Hepatocyte (in vitro differentiated cells): ENCODE data around the gene PDE8B. TPM values are rescaled to one million over a fixed set of nuclear protein-coding genes. Genes with fewer than 3 reads are reported as not detected.

Experiments used
- DNase-seq: peaks from one replicate; pipeline ENCODE4 v3.0.0-alpha.2; 2016; ENCODE audit warnings: low spot score
- H2AFZ ChIP-seq: fragments of 200-600 bp; sonication (generic); 2 replicates; pipeline ENCODE4 v1.6.0; 2016; ENCODE audit warnings: antibody characterized with exemption, mild to moderate bottlenecking
- H3K27ac ChIP-seq: fragments of 200-600 bp; sonication (generic); 2 replicates; pipeline ENCODE4 v1.5.1; 2016; ENCODE audit warnings: mild to moderate bottlenecking
- H3K27me3 ChIP-seq: fragments of 200-600 bp; sonication (generic); 2 replicates; pipeline ENCODE4 v1.6.1; 2016
- H3K36me3 ChIP-seq: fragments of 200-600 bp; sonication (generic); replicated peaks from 2 replicates; pipeline ENCODE4 v1.5.1; 2016; ENCODE audit warnings: low read depth; ENCODE audit not compliant: insufficient read depth
- H3K4me1 ChIP-seq: fragments of 200-600 bp; sonication (generic); 2 replicates; pipeline ENCODE4 v1.5.1; 2016; ENCODE audit warnings: mild to moderate bottlenecking, moderate library complexity; ENCODE audit not compliant: insufficient read depth
- H3K4me2 ChIP-seq: fragments of 200-600 bp; sonication (generic); 2 replicates; pipeline ENCODE4 v1.6.0; 2016
- H3K4me3 ChIP-seq: fragments of 200-600 bp; sonication (generic); 2 replicates; pipeline ENCODE4 v1.5.1; 2016; ENCODE audit warnings: mild to moderate bottlenecking
- H3K79me2 ChIP-seq: fragments of 200-600 bp; sonication (generic); 2 replicates; pipeline ENCODE4 v1.6.0; 2017; ENCODE audit warnings: mild to moderate bottlenecking
- H3K9me2 ChIP-seq: fragments of 200-600 bp; sonication (generic); replicated peaks from 2 replicates; pipeline ENCODE4 v1.6.0; 2017; ENCODE audit warnings: mild to moderate bottlenecking; ENCODE audit not compliant: insufficient read depth
- H3K9me3 ChIP-seq: fragments of 200-600 bp; sonication (generic); 2 replicates; pipeline ENCODE4 v1.5.1; 2016; ENCODE audit warnings: low read depth, mild to moderate bottlenecking
- H4K20me1 ChIP-seq: fragments of 200-600 bp; sonication (generic); 2 replicates; pipeline ENCODE4 v1.6.0; 2016; ENCODE audit warnings: mild to moderate bottlenecking; ENCODE audit not compliant: insufficient read depth, poor library complexity, severe bottlenecking
- CTCF ChIP-seq: fragments of 200-600 bp; sonication (generic); IDR thresholded peaks from 2 replicates; pipeline ENCODE4 v1.5.1; 2016; ENCODE audit warnings: antibody characterized with exemption, mild to moderate bottlenecking; ENCODE audit not compliant: poor library complexity
- EZH2 ChIP-seq: fragments of 200-600 bp; sonication (generic); IDR thresholded peaks from 2 replicates; pipeline ENCODE4 v1.6.1; 2016; ENCODE audit warnings: antibody characterized with exemption, mild to moderate bottlenecking, borderline replicate concordance
- EZH2phosphoT487 ChIP-seq: fragments of 200-600 bp; sonication (generic); IDR thresholded peaks from one replicate; pipeline ENCODE4 v1.6.1; 2018; ENCODE audit warnings: antibody characterized with exemption, mild to moderate bottlenecking, low read depth, moderate library complexity; ENCODE audit not compliant: unreplicated experiment, severe bottlenecking
- WGBS: methylation state at CpG from one replicate; pipeline ENCODE4 v1.1.6; 2016; ENCODE audit warnings: low lambda C conversion rate; ENCODE audit errors: missing lambda C conversion rate; 5-methylcytosine and 5-hydroxymethylcytosine counted together
- polyA plus RNA-seq: library from polyadenylated mRNA; unstranded; fragments of >200 nt; fragmentation: Nextera tagmentation; extraction: Ambion mirVana; gene quantifications from 2 replicates; pipeline ENCODE4 v1.2.1, GENCODE V29; 2016
- total RNA-seq: library from RNA; depleted of rRNA; stranded (reverse); fragments of >200 nt; gene quantifications from 2 replicates; pipeline ENCODE4 v1.2.3, GENCODE V29; 2014

The PDE8B gene
- total and polyA plus RNA-seq, 2 experiments from 2014 or later, result 8.3 to 9.2 TPM

DNA sequence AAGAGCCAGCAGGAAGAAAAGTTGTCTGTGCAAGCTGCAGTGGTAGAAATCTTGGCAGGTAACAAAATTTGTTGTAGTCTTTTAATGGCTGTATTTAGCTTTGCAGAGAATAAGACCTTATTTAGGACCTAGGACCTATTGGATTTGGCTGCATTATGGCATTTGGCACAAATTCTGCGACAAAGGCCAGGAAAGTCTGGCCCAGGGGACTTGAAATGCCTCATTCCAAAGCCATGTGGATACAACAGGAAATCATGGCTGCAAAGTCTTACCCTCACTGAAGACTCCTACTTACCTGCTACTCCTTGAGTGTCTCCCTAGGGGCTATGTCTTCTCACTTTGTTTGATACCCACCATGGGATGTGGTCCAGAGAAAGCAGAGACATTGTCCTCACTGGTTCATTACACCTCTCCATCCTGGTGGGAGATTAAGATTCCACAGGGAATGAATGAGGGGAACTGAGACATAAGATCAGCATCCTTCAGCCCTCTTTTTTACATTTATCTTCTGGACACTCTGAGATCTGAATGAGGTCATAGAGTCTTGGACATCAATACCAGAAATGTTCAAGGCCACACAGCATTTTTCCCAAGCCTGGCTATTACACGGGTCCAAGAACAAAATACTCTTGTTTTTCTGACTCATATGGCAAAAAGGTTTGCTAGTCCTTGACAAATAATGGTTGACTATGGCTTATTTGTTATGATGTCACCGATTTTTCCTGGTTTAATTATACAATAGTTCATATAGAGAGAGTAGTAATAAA, 119.4 kb downstream of the PDE8B start:
- H3K4me1 ChIP-seq, result peaks cover 9% of the 10 kb centered on the region
- no peaks in the 10 kb centered on the region for H3K9me3 ChIP-seq
- no peak overlapping the region for H3K4me2 ChIP-seq
- no peak overlapping the region for H3K4me3 ChIP-seq
- WGBS, result 90% methylated on average over 3 of the region's 3 CpGs
- H3K79me2 ChIP-seq, result no peaks in the 10 kb centered on the region
- no peaks in the 10 kb centered on the region for H3K9me2 ChIP-seq
- TF ChIP-seq CTCF (no peak), EZH2 (no peak), EZH2phosphoT487 (no peak)
- no peaks in the 10 kb centered on the region for H3K27me3 ChIP-seq
- DNase-seq, result no peak
- H3K36me3 ChIP-seq, result no peaks in the 10 kb centered on the region
- no peak overlapping the region for H3K27ac ChIP-seq
- H2AFZ ChIP-seq, result no peak overlapping the region
- H4K20me1 ChIP-seq, result no peaks in the 10 kb centered on the region

GRCh38 chr5:77333036-77333435, 122.6 kb downstream of the PDE8B start:
- Histone ChIP-seq H3K4me2 (no peak overlapping the region), H2AFZ (no peak overlapping the region), H3K79me2 (no peaks in the 10 kb centered on the region), H3K9me2 (no peaks in the 10 kb centered on the region), H4K20me1 (no peaks in the 10 kb centered on the region), H3K36me3 (no peaks in the 10 kb centered on the region), H3K4me1 (peaks cover 16% of the 10 kb centered on the region), H3K27ac (no peak overlapping the region), H3K4me3 (no peak overlapping the region), H3K9me3 (no peaks in the 10 kb centered on the region), H3K27me3 (no peaks in the 10 kb centered on the region)
- DNase-seq, result no peak
- WGBS, result 90% methylated on average over 4 of the region's 4 CpGs
- TF ChIP-seq EZH2 (no peak), EZH2phosphoT487 (no peak), CTCF (no peak)

GRCh38 chr5:77333451-77334123, 123.1 kb downstream of the PDE8B start:
- Histone ChIP-seq H3K79me2 (no peaks in the 10 kb centered on the region), H3K9me2 (no peaks in the 10 kb centered on the region), H3K4me3 (no peak overlapping the region), H3K27ac (no peak overlapping the region), H3K4me2 (no peak overlapping the region), H3K9me3 (no peaks in the 10 kb centered on the region), H4K20me1 (no peaks in the 10 kb centered on the region), H3K27me3 (no peaks in the 10 kb centered on the region), H3K36me3 (no peaks in the 10 kb centered on the region), H2AFZ (no peak overlapping the region), H3K4me1 (peaks cover 18% of the 10 kb centered on the region)
- WGBS, result 51% methylated on average over 5 of the region's 5 CpGs
- no peak for TF ChIP-seq EZH2
- no peak for TF ChIP-seq EZH2phosphoT487
- TF ChIP-seq CTCF, result no peak
- DNase-seq, result no peak
